SK-N-SH (cell line): Measurements from ENCODE around the gene ARL8A. TPM values are rescaled to one million over a fixed set of nuclear protein-coding genes. Genes with fewer than 3 reads are reported as not detected.

Source experiments
- CTCF ChIA-PET: fragments of 300-600, 350-600 bp; formaldehyde crosslinking; extraction: SDS; loops from one replicate; lab custom pipeline; 2021; lab: Yijun Ruan, JAX
- POLR2A ChIA-PET: fragments of 350-600 bp; sonication (Branson Sonifier 250); formaldehyde crosslinking; extraction: SDS; loops from one replicate; lab custom pipeline; 2020; ENCODE audit warnings: antibody characterized with exemption, inconsistent platforms; lab: Yijun Ruan, JAX
- DNase-seq: peaks from one replicate; pipeline ENCODE4 v3.0.0; 2012
- H2AFZ ChIP-seq: fragments of 200-600 bp; sonication (generic); 2 replicates; pipeline ENCODE4 v1.8.1; 2016; ENCODE audit warnings: antibody characterized with exemption, mild to moderate bottlenecking, low read depth
- H3F3A ChIP-seq: fragments of 200-600 bp; sonication (generic); replicated peaks from 2 replicates; pipeline ENCODE3; 2016; ENCODE audit warnings: antibody characterized with exemption, mild to moderate bottlenecking; ENCODE audit not compliant: insufficient read depth
- H3K27ac ChIP-seq, 2 experiments: fragments of 200-500 bp in 1 of 2; fragments of 200-600 bp in 1 of 2; sonication (Bioruptor generic) in 1 of 2; sonication (generic), shearing (Covaris generic) in 1 of 2; 2 replicates each; pipeline versions ENCODE4 v1.5.1 to v1.6.1; 2014 to 2016; ENCODE audit warnings: low read depth in 2 of 2, inconsistent platforms in 1 of 2, low read length in 1 of 2, mild to moderate bottlenecking in 1 of 2, mixed read lengths in 1 of 2
- H3K27me3 ChIP-seq: fragments of 200-600 bp; sonication (generic), shearing (Covaris generic); 2 replicates; pipeline ENCODE4 v1.6.1; 2016; ENCODE audit warnings: mixed run types; ENCODE audit not compliant: insufficient read depth
- H3K36me3 ChIP-seq, 2 experiments: fragments of 200-500 bp in 1 of 2; fragments of 200-600 bp in 1 of 2; sonication (Bioruptor generic) in 1 of 2; sonication (generic) in 1 of 2; replicated peaks in 1 of 2; 2 replicates each; pipeline versions ENCODE3 to v1.5.1; 2014 to 2016; ENCODE audit warnings: low read length in 1 of 2, mild to moderate bottlenecking in 1 of 2; ENCODE audit not compliant: insufficient read depth in 2 of 2, control insufficient read depth in 1 of 2
- H3K4me1 ChIP-seq, 2 experiments: fragments of 200-500 bp in 1 of 2; fragments of 200-600 bp in 1 of 2; sonication (Bioruptor generic) in 1 of 2; sonication (generic), shearing (Covaris generic) in 1 of 2; 2 replicates each; pipeline versions ENCODE4 v1.5.1 to v1.6.1; 2014 to 2016; ENCODE audit warnings: low read depth in 1 of 2, low read length in 1 of 2, mixed run types in 1 of 2; ENCODE audit not compliant: insufficient read depth in 2 of 2, control insufficient read depth in 1 of 2
- H3K4me2 ChIP-seq: fragments of 200-600 bp; sonication (generic), shearing (Covaris generic); 2 replicates; pipeline ENCODE4 v1.6.1; 2017; ENCODE audit warnings: mixed run types
- H3K4me3 ChIP-seq, 2 experiments: fragments of 200-500 bp in 1 of 2; fragments of 200-600 bp in 1 of 2; sonication (Bioruptor generic) in 1 of 2; sonication (generic), shearing (Covaris generic) in 1 of 2; 2 replicates each; pipeline versions ENCODE4 v1.5.1 to v1.8.1; 2014 to 2016; ENCODE audit warnings: low read depth in 2 of 2, inconsistent platforms in 1 of 2, low read length in 1 of 2, mild to moderate bottlenecking in 1 of 2, mixed read lengths in 1 of 2, moderate library complexity in 1 of 2
- H3K79me2 ChIP-seq: fragments of 200-600 bp; sonication (generic); 2 replicates; pipeline ENCODE4 v1.8.1; 2017; ENCODE audit warnings: mild to moderate bottlenecking; ENCODE audit not compliant: insufficient read depth
- H3K9ac ChIP-seq: fragments of 200-600 bp; sonication (generic); 2 replicates; pipeline ENCODE4 v1.6.1; 2017; ENCODE audit warnings: mixed run types
- H3K9me2 ChIP-seq: fragments of 200-600 bp; sonication (generic); 2 replicates; pipeline ENCODE4 v1.6.1; 2017; ENCODE audit warnings: mixed run types
- H3K9me3 ChIP-seq: fragments of 200-600 bp; sonication (generic); 2 replicates; pipeline ENCODE4 v1.6.1; 2017; ENCODE audit warnings: mixed run types, mild to moderate bottlenecking, moderate library complexity
- H4K20me1 ChIP-seq: fragments of 200-600 bp; sonication (generic); 2 replicates; pipeline ENCODE4 v1.6.1; 2017; ENCODE audit warnings: mild to moderate bottlenecking, mixed run types; ENCODE audit not compliant: insufficient read depth
- CHD2 ChIP-seq: fragments of 150-350 bp; IDR thresholded peaks from 2 replicates; pipeline ENCODE4 v1.6.1; 2018; ENCODE audit warnings: low read length; ENCODE audit not compliant: partially characterized antibody
- EP300 ChIP-seq, 2 experiments: IDR thresholded peaks; 2 replicates each; pipeline versions ENCODE4 v1.4.0 to v1.6.1; 2012; ENCODE audit warnings: borderline replicate concordance in 1 of 2, low read depth in 1 of 2, low read length in 1 of 2
- EZH2phosphoT487 ChIP-seq: fragments of 200-600 bp; sonication (generic); IDR thresholded peaks from 2 replicates; pipeline ENCODE4 v1.6.1; 2017; ENCODE audit warnings: low read depth, mixed run types, mild to moderate bottlenecking, antibody characterized with exemption, moderate library complexity, borderline replicate concordance
- FOXM1 ChIP-seq: IDR thresholded peaks from 2 replicates; pipeline ENCODE4 v1.4.0; 2012; ENCODE audit warnings: low read depth, mild to moderate bottlenecking
- GABPA ChIP-seq: IDR thresholded peaks from 2 replicates; pipeline ENCODE4 v1.4.0; 2012; ENCODE audit warnings: low read depth, mild to moderate bottlenecking
- MAX ChIP-seq: IDR thresholded peaks from 2 replicates; pipeline ENCODE4 v1.4.0; 2012; ENCODE audit warnings: low read depth
- NFIC ChIP-seq: IDR thresholded peaks from 2 replicates; pipeline ENCODE4 v1.4.0; 2012; ENCODE audit warnings: borderline replicate concordance
- RAD21 ChIP-seq: IDR thresholded peaks from 2 replicates; pipeline ENCODE4 v1.6.1; 2012; ENCODE audit warnings: mild to moderate bottlenecking, low read length
- RCOR1 ChIP-seq: fragments of 150-350 bp; IDR thresholded peaks from 2 replicates; pipeline ENCODE4 v1.6.1; 2017; ENCODE audit warnings: antibody characterized with exemption, low read length
- REST ChIP-seq: IDR thresholded peaks from 2 replicates; pipeline ENCODE4 v1.6.1; 2012; ENCODE audit warnings: mild to moderate bottlenecking, low read depth, low read length, moderate library complexity
- RFX5 ChIP-seq: IDR thresholded peaks from 2 replicates; pipeline ENCODE4 v1.6.1; 2012; ENCODE audit warnings: mild to moderate bottlenecking, improper control_type of control experiment, low read length
- TCF12 ChIP-seq: IDR thresholded peaks from 2 replicates; pipeline ENCODE4 v1.4.0; 2012
- TEAD4 ChIP-seq: IDR thresholded peaks from 2 replicates; pipeline ENCODE4 v1.4.0; 2012; ENCODE audit warnings: mild to moderate bottlenecking, borderline replicate concordance; ENCODE audit not compliant: insufficient read depth
- USF1 ChIP-seq: IDR thresholded peaks from 2 replicates; pipeline ENCODE4 v1.4.0; 2012; ENCODE audit warnings: low read depth, borderline replicate concordance
- WGBS: methylation state at CpG from one replicate; pipeline ENCODE4 v1.1.6; 2017; ENCODE audit warnings: low lambda C conversion rate; 5-methylcytosine and 5-hydroxymethylcytosine counted together
- polyA plus RNA-seq, 3 experiments: library from polyadenylated mRNA; depleted of rRNA; stranded (reverse); fragments of >200 nt; gene quantifications; 2 replicates each; pipeline ENCODE4 v1.2.3, GENCODE V29; 2012
- TF ChIP-seq, protein P1 (sequence below): IDR thresholded peaks from 2 replicates; pipeline ENCODE4; 2012
- TF ChIP-seq, protein P2 (sequence below): fragments of 200-600 bp; sonication (generic); IDR thresholded peaks from 2 replicates; pipeline ENCODE4 v1.6.1; 2017; ENCODE audit warnings: antibody characterized with exemption, mild to moderate bottlenecking, moderate library complexity

The ARL8A gene
- polyA plus RNA-seq, 1 of the 3 experiments (the other 2 are of a cell fraction): 66.9 TPM

DNA sequence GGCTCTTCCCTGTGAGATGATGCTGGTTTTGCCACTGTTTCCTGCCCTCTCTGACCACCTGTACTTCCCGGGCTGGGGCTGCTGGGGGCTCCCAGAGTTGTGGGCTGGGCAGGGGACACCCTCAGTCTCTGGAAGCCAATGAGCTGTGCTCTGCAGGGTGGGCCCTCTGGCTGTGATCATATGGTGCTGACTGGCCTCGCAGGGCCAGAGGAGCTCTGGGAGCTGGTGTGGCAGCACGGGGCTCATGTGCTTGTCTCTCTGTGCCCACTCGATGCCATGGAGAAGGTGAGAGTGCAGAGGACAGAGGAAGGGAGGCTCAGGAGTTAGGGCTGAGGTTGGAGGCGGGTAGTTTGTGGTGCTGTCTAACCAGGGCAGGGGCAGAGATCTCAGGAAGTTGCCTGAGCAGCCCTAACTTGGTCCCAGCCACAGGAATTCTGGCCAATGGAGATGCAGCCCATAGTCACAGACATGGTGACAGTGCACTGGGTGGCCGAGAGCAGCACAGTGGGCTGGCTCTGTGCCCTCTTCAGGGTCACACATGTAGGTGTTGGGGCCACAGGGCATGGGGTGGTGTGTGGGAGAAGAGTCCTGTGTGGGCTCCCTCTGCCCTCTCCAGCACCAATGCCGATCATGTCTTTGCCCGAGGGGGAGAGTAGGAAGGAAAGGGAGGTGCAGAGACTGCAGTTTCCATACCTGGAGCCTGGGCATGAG lies 43.3 kb upstream of the ARL8A start (continued):
- TF ChIP-seq REST: no peak
- TF ChIP-seq RCOR1: no peak
- no peak for TF ChIP-seq TEAD4
- no peak for TF ChIP-seq FOXM1
- no peak for TF ChIP-seq CHD2

DNA sequence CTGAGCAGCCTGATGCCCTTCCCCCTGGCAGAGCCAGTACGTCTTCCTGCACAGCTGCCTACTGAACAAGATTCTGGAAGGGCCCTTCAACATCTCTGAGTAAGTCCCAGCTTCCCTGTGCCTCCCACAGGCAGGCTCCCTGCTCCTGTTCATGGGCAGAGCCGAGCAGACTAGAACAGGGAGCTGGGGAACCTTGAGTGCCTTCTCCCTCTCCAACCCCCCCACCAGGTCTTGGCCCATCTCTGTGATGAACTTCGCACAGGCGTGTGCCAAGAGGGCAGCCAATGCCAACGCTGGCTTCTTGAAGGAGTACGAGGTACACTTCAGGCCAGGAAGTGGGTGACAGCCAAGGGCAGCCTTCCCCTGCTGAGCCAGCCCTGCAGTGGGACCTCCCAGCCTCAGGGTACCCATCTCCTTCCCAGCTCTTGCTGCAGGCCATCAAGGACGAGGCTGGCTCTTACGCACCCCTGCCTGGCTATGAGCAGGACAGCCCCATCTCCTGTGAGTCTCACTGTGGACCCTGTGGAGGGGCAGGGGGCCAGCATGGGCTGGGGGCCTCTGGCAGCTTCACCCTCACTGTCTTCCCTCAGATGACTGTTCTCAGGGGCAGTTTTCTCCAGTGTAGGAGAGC lies 42.6 kb upstream of the ARL8A start:
- Histone ChIP-seq H3K27ac (no peak overlapping the region), H2AFZ (no peak overlapping the region), H3K9me2 (no peaks in the 10 kb centered on the region), H3K79me2 (no peaks in the 10 kb centered on the region), H3K27me3 (no peaks in the 10 kb centered on the region; the same call in 1 of the 2 replicates), H3K4me2 (no peak overlapping the region), H3K36me3 (no peaks in the 10 kb centered on the region), H4K20me1 (no peaks in the 10 kb centered on the region), H3K4me1 (peaks cover 0 to 4% of the 10 kb centered on the region in 2 experiments; a peak in 1 of 4 replicates), H3F3A (no peaks in the 10 kb centered on the region), H3K9ac (no peak overlapping the region), H3K4me3 (no peak overlapping the region), H3K9me3 (no peaks in the 10 kb centered on the region)
- CTCF ChIA-PET: interaction anchor here (0.7 to 8.1 kb wide), 9 partner anchors 13 to 532 kb away, joined by 3 to 187 read pairs (median 6); no protein-coding TSS in a partner anchor
- no peak for DNase-seq
- TF ChIP-seq CHD2 (no peak), USF1 (no peak), MAX (no peak), NFIC (no peak), TCF12 (no peak), EZH2phosphoT487 (no peak), GABPA (no peak), TEAD4 (no peak), REST (no peak), RFX5 (no peak), RAD21 (no peak), EP300 (IDR thresholded peaks at IDR 0.05; ENCODE audit: borderline replicate concordance in 1 of 2, low read depth in 1 of 2, low read length in 1 of 2) (no peak)
- TF ChIP-seq, protein P1, sequence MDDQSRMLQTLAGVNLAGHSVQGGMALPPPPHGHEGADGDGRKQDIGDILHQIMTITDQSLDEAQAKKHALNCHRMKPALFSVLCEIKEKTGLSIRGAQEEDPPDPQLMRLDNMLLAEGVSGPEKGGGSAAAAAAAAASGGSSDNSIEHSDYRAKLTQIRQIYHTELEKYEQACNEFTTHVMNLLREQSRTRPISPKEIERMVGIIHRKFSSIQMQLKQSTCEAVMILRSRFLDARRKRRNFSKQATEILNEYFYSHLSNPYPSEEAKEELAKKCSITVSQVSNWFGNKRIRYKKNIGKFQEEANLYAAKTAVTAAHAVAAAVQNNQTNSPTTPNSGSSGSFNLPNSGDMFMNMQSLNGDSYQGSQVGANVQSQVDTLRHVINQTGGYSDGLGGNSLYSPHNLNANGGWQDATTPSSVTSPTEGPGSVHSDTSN: no peak
- TF ChIP-seq, protein P2, sequence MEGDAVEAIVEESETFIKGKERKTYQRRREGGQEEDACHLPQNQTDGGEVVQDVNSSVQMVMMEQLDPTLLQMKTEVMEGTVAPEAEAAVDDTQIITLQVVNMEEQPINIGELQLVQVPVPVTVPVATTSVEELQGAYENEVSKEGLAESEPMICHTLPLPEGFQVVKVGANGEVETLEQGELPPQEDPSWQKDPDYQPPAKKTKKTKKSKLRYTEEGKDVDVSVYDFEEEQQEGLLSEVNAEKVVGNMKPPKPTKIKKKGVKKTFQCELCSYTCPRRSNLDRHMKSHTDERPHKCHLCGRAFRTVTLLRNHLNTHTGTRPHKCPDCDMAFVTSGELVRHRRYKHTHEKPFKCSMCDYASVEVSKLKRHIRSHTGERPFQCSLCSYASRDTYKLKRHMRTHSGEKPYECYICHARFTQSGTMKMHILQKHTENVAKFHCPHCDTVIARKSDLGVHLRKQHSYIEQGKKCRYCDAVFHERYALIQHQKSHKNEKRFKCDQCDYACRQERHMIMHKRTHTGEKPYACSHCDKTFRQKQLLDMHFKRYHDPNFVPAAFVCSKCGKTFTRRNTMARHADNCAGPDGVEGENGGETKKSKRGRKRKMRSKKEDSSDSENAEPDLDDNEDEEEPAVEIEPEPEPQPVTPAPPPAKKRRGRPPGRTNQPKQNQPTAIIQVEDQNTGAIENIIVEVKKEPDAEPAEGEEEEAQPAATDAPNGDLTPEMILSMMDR: no peak
- POLR2A ChIA-PET: interaction anchor here (0.6 kb wide), 1 partner anchor 139 kb away, joined by 3 read pairs; no protein-coding TSS in a partner anchor
- WGBS: 59% methylated on average over 6 of the region's 8 CpGs
